Neural cell (in vitro differentiated cells): ENCODE measurements around the gene LARP6.

Source experiments
- CTCF ChIP-seq: fragments of 450-650 bp; IDR thresholded peaks from 2 replicates; pipeline ENCODE4 v1.5.1; 2014; ENCODE audit warnings: antibody characterized with exemption, mild to moderate bottlenecking, moderate library complexity; ENCODE audit not compliant: poor library complexity, severe bottlenecking
- EP300 ChIP-seq: fragments of 450-650 bp; conservative IDR thresholded peaks from 2 replicates; pipeline ENCODE4 v1.6.1; 2014; ENCODE audit warnings: antibody characterized with exemption, mild to moderate bottlenecking, moderate library complexity; ENCODE audit not compliant: poor library complexity, severe bottlenecking
- EZH2 ChIP-seq: fragments of 200-600, 300-800 bp; shearing (Covaris generic), sonication (generic); IDR thresholded peaks from 2 replicates; pipeline ENCODE4 v1.6.1; 2014; ENCODE audit warnings: antibody characterized with exemption, low read length, borderline replicate concordance, mild to moderate bottlenecking; ENCODE audit not compliant: insufficient read depth, poor library complexity, severe bottlenecking
- POLR2AphosphoS5 ChIP-seq: IDR thresholded peaks from 2 replicates; pipeline ENCODE4 v1.6.1; 2012
- RAD21 ChIP-seq: fragments of 450-650 bp; conservative IDR thresholded peaks from 2 replicates; pipeline ENCODE4 v1.6.1; 2014; ENCODE audit warnings: antibody characterized with exemption, mild to moderate bottlenecking, moderate library complexity

- no peak for TF ChIP-seq EP300
- no peak for TF ChIP-seq CTCF
- TF ChIP-seq RAD21 = no peak
- TF ChIP-seq EZH2 = no peak
- no peak for TF ChIP-seq POLR2AphosphoS5
Observed at GRCh38 chr15:70796516-70797310, 57.2 kb downstream of the LARP6 start.
